HG02763 (cell line): ENCODE measurements around the gene BBS2.

ENCODE experiments used
- ATAC-seq: cut with Tn5 transposase; IDR thresholded peaks from one replicate; pipeline ENCODE4 v1.9.1; 2021; ENCODE audit warnings: mild to moderate bottlenecking, moderate library complexity; ENCODE audit not compliant: unreplicated experiment

BBS2 gene

DNA sequence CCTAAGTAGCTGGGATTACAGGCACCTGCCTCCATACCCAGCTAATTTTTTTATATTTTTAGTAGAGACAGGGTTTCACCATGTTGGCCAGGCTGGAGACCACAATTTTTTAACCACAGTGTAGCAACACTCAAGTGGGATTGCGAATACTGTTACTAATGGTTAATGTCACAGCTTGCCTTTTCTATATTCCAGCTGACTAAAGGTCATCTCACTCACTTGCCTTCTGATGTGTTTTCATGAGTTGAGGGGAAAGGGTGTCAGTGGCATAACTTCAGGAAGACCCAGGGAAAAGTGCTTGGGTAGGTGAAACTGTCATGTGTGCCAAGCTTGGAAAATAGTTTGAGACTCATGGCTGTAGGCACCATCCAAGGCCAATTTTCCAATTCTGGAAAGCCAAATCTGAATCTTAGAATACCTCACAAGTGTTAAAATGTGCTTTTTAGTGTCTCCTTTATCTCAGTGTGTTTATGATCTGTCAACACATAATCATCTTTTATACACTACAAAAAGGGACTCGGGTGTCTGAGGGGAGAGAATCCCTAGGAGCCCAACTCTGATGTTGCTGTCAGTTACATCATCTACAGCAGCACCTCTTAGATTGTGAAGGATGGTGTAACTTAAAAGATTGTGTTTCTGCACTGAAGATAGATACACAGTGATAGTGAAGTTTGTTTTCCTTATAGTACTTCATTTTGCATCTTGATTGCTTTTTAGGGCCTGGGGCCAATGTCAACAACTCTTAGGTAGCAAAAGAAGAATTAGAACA lies 41.4 kb downstream of the BBS2 start:
- ATAC-seq = no peak

DNA sequence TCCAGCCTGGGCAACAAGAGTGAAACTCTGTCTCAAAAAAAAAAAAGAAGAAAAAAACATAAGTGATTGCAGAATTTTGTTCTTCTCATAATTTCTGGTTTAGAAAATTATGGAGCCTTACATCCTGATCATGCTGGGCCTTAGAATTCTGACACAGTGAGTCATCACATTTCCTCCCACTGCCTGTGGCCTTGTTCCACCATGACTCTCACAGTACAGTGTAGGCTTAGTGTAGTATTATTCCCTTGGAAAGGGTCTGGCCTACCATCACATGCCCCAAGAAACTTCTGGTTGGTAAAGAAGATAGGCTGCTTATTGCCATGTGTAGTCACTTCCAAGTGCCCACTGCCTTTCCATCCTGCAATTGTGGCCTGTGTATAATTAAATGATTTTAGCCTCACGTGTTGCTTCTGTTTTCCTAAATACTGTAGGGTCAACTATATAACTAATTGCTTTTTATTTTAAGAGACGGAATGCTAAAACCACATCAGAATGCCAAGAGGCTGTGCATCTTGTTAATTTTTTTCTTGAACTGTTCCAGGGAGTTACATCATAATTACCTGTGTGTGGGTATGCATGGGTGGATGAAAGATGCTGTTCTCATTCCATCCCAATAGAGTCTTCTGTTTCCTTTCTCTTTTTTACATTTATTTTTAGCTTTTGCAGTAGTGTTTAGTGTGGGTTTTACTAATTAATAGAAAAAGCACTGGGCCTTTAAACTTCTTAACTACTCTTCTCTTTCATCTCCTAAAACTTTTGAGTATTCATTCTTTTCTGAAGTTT lies 42.5 kb downstream of the BBS2 start:
- ATAC-seq = no peak

DNA sequence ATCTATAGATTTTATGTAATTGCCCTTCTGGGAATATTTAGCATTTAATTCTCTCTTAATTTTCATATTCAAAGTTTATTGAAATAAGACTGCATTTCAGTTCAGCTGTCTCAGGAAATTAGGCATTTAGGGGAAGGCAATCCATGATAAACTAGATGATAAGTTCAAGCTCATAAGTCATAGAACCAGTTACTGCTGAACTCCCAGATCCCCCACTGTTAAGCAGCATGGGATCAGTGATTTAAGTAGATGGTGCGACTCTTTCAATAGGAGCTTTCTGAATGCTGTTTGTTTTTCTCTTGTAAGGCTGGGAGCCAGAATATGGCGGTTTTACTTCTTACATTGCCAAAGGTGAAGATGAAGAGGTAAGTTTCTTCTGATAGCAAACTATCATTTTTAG lies 44.6 kb downstream of the BBS2 start:
- no peak for ATAC-seq

DNA sequence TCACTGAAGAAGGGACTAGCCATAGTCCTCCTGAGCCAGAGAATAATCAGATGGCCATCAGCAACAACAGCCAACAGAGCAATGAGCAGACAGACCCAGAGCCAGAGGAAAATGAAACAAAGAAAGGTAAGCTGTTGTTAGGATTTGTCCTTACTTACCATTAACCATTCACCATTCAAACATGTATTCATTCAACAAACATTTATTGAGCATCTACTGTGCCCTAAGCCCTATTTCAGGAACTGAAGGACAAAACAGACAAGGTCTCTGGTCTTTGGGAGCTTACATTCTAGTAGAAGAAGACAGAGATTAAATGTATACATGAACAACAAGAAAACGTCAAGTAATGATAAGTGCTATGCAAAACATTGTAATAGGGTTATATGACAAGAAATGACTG lies 49.2 kb downstream of the BBS2 start:
- ATAC-seq = no peak

DNA sequence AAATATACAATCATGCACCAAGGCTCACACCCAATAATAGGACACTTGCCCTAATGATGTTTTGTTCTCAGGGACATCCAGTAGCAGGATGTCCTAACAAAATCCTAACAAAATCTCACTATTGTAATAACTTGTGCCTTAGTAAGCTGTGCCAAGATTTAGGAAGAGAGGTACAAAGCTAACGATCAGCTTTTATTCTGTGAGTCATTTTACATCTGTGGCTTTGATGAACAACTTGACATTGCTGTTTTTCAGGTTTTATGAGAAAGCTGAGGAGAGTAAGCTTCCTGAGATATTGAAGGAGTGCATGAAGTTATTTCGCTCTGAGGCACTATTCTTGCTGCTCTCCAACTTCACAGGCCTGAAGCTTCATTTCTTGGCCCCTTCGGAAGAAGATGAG lies 49.6 kb downstream of the BBS2 start:
- ATAC-seq = no peak

DNA sequence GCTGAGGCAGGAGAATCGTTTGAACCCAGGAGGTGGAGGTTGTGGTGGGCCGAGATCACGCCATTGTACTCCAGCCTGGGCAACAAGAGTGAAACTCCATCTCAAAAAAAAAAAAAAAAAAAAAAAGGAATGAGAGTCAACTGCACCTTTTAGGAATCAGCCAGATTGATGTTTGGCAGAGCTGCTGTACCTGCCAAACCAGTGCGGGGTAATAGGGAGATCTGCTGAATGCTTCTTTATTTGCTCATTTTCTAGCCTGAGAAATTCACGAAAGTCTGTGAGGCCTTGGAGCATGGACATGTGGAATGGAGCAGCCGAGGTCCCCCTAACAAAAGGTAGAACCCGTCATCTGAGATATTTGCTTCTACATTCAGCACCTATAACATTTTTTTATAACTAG lies 50.1 kb downstream of the BBS2 start:
- no peak for ATAC-seq

DNA sequence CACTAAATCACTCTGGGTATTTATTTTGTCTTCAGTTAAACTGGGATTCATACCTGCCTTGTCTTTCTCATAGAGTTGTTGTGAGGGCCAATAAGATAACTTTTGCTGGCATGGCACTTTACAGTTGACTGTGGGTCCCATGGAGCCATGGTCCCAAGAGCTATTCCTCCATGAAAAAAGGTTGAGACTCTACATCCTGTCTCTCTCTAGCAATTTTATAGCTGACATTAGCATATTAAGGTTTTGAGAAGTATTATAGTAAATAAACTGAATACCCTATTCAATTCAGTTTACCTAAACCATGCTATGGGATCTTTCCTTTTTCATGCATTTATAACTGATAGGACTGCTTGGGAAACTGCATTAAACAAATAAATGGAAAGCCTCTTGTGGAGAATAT lies 51.0 kb downstream of the BBS2 start:
- no peak for ATAC-seq

DNA sequence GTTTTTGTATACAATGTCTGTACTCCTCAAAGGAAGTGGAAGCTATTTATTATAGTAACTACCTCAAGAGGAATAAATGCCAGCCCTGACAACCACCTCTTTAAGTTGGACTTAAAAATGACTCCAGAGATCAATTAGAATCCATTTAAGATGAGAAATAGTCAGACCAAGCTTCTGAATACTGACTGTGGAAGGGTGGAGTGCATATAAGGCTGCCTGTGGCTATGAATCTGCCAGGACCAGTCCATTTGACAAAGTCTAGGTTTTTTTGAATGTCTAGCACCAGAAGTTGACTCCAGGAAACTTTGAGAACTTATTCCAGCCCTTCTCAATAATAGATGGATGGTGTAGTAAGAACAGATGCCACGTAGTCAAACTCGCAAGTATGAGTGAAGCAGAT lies 53.5 kb downstream of the BBS2 start:
- ATAC-seq = no peak

DNA sequence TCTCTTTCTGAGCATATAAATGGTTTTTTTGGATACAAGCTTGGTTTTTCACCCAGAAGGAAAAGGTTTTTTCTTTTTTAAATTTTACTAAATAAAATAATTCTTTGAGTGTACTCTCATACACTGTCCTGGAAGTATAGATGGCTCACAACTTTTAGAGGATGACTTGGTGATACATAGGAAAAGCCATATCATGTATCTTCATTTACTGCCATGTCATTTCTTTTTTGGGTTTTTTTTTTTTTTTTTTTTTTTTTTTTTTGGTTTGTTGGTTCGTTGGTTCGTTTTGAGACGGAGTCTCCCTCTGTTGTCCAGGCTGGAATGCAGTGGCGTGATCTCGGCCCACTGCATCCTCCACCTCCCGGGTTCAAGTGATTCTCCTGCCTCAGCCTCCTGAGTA lies 56.7 kb downstream of the BBS2 start:
- no peak for ATAC-seq

DNA sequence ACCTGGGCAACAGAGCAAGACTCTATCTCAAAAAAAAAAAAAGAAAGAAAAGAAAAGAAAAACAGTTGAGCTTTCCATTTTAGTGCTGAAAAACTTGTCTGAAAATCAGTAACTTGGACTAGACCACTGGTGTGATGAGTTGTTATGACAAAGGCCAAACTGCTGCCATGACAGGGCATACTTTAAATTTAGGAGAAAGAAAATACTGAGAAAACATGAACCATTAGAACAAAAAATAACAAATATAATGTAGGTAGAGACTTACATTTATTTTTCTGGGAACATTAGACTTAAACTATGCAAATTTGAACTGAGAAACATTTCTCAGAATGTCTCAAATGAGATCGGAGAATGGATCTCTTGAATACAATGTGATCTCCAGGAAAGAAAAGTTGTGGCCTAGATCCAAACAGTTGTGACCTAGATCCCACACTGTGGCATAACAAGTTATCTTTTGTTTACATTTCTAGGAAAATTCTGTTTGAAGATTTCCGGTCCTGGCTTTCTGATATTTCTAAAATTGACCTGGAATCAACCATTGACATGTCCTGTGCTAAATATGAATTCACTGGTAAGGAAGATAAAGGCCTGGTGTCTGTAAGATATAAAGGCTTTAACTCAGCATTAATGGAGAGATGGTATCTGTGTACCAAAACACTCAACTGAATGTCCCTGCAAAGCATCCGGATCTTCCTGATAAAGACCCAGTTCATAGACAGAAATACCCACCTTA lies 57.6 kb downstream of the BBS2 start:
- no peak for ATAC-seq

DNA sequence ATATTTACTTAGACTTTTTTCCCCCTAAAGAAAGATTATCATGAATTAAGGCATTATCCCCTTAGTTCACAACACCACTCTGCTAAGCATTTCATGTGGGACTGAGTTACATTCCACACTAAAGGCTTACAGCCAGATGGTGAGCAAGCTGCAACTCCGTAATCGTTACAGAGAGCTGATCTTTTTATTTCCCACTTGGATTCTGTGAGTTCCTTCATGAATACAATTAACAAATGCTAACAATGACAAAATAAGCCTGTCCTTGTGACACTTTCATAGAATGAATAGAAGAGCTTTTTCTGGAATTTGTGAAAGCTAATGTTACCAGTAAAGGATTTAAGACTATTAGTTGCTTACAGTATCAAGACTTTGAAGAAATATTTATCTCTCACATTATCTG lies 59.7 kb downstream of the BBS2 start:
- ATAC-seq = no peak

DNA sequence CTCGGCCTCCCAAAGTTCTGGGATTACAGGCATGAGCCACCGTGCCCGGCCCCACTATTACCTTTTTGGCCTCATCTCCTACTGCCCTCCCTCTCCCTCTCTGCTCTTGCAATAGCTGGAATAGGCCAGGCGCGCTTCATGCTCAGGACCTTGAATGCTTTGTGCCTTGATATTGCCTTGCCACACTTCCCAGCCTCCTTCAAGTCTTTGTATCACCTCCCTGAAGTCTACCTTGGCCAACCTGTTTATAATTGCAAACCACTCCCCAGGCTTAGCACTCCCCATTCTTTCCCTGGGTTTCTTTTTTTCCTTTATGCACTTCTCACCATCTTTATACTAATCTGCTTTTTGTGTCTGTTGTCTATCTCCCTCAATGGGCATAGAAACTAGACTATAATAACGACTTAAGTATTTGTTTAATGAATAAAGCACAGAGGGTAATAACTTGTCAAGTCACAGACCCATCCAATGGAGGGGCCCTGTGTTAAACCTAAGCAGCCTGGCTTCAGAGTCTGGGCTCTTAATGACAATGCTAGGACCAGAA lies 61.8 kb downstream of the BBS2 start:
- no peak for ATAC-seq

DNA sequence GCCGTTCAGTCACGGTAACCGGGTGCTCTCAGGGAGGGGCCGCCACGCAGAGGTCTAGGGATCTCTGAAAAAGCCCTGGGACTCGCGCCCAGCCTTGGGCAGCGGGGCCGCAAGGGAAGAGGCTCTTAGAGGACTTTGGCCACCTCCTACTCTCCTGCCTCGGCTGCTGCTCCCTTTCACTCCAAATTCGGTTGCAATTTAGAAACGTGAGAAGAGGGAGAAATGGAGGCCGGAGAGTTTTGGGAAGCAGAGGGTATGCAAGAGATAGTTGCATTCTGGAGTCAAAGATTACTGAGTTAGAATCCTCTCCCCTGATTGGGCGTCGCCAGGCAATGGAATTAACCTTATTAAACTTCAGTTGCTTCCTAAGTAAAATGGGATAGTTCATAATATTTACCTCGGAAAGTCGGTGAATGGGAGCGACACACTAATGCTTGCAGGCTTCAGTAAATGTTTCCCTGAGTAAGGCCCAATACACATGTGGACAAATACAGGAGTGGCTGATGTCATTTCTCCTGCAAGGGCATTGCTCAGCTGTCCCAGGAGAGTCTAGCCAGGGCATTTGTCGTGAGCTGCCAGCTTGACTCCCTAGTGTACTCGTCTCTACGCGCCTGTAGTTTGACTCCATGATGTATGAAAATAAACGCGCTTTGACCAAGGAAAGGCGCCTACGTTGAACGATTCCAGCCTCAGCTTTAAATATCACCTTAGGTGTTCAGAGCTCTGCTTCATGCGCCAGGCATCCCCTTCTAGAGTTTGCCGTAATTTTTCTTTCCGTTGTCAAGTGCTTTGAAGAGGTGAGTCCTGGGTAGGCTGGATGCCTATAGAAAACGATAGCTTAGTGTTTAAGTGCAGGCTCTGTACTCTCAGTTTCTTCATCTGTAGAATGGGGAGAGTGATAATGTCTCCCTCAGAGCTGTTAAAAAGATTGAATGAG lies 67.8 kb downstream of the BBS2 start:
- ATAC-seq = peak; percentile 30

DNA sequence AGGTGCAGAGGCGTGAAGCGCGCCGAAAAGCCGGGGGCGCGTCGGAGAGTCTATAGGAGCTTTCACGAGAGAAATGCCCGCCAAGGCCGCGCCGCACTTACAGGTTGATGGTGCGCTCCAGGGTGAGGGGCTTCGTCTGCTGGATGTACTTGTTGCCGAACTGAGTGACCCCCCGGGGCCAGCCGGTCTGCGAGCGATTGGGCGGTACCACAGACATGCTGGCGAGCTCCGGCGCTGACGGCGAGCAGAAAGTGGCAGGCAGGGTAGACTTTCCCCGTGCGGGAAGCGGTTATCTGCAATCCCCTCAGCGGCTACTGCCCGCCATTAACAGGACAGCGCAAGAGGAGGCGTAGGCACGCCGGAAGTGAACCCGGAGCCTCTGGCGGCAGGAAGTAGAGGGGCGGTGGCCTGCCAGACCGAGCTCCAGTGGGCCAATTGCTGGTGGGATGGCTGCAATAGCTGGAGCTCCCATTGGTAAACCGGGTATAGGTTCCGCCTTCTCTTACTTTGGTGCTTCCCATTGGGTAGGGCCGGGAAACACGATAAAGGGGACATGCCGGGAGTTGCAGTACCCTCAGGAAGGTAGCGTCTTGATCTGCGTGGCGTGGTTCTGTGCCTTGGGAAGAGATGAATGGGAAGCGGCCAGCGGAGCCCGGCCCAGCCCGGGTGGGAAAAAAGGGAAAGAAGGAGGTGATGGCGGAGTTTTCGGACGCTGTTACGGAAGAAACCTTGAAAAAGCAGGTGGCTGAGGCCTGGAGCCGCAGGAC lies 68.7 kb downstream of the BBS2 start, which contains the start of the genes NUDT21 and OGFOD1:
NUDT21 (minus strand) TSS at position 347 of the 767 bp plus-strand sequence; CDS start at position 217, 130 bp downstream.
OGFOD1 (plus strand) TSS at position 569 of the 767 bp plus-strand sequence; CDS start at position 628, 59 bp downstream.
- peak; percentile 98 for ATAC-seq

DNA sequence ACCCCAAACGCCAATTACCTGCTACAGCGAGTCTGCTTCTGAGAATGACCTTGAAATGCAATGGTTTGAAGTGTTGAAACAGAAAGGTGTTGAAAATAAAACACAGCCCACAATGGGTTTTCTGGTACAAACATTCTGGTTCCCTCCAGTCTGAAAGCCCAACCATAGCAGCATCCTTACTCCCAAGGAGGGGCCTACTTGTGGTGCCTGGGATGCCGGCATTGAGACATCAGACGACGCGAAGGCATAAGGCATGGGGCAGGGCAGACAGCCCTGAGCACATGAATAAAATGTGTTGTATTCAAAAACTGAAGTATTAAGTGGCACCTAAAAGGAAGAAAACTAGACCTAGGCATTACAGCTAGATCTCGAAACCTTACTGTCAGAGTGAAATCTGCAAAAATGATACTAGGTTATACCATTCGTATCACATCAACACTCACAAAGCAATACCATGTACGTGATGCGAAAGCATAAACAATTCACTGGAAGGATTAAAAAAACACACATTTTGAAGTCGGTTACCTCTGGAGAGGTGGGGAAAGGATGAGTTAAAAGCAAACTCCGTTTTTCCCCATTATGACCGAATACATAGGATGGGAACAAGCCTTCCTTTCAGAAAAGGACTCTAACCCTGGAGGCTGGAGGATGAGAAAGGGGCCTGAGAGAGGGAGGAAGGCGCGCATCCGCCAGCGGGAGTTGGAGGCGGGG lies 69.4 kb downstream of the BBS2 start:
- no peak for ATAC-seq

DNA sequence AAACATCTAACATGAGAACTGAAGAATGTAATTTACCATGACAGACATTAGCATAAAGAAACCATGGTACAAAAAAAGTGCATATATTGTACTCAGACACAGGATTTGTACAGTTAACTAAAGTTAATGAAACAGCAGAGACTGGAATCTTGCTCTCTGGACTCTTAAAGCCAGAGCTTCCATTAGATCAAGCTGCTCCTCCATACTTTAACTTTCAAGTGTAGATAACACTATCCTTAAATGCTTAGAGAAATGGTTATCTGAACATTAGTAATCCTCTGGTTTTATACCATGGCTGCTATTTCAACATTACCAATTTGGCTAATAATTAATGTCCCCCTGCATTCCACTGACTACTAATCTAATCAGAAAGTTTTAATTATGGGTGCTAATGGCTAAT lies 71.8 kb downstream of the BBS2 start:
- ATAC-seq = no peak

DNA sequence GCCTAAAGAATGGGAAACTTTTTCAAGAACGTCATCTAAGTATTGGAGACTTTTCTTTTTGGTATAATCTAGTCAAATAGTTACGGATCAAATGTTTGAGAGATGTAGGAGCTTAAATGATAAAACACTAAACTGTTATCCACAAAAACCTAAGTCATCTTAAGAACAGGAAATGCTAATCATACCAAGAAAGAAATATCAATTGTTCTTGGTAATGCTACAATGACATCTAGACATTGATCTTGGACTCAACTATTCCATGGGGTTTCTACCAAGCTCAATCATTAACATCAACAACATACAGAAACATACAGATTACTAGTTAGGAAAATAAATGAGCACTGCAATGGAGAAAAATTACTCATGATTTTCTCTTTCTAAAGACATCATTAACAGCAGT lies 72.5 kb downstream of the BBS2 start:
- no peak for ATAC-seq

DNA sequence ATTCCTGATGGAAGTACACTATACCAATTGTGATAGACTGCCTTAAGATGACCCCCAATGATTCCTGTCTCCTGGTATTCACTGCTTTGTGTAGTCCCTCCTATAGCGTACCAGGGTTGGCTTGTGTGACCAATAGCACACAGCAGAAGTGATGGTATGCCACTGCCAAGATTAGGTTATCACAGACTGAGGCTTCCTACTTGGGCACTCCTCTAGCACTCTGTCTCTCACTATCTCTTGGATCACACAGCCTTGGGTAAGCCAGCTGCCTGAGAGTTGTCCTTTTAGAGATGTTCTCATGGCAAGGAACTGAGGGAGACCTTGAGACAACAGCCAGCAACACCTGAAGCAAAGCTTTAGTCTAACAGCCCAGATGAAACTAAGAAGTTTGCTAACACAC lies 81.8 kb downstream of the BBS2 start:
- ATAC-seq = no peak

DNA sequence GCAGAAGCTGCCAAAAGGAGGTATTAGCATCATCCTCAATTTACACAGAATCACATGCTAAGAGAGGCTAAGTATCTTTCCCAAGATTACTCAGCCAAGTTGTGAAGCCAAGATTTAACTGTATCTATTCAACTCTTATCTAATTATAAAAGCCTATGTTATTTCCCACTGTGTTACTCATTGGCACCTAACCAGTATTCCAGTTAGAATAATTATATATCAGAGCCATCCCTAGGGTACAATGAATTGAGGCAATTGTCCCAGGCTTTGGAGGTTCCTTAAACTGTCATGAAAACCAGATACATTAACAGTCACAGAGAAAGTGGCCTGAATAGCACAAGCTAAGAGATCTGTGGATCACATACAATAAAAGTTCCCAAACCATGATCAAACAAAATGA lies 83.6 kb downstream of the BBS2 start:
- ATAC-seq = no peak
